SK-N-SH (cell line): ENCODE data around the gene CHAC2.

Source experiments
- FOSL2 ChIP-seq: IDR thresholded peaks from 2 replicates; pipeline ENCODE4 v1.4.0; 2012; ENCODE audit warnings: low read depth, mild to moderate bottlenecking, moderate library complexity, borderline replicate concordance
- FOXJ3 ChIP-seq: sonication (generic); formaldehyde crosslinking; IDR thresholded peaks from 2 replicates; pipeline ENCODE4 v1.5.1; 2020; ENCODE audit warnings: mild to moderate bottlenecking, missing genetic modification reagents
- TAF1 ChIP-seq: IDR thresholded peaks from 2 replicates; pipeline ENCODE4 v1.6.1; 2012; ENCODE audit warnings: low read depth, mild to moderate bottlenecking, low read length, moderate library complexity, borderline replicate concordance
- YY1 ChIP-seq: IDR thresholded peaks from 2 replicates; pipeline ENCODE4 v1.4.0; 2012; ENCODE audit warnings: low read depth, mild to moderate bottlenecking

- no peak for TF ChIP-seq TAF1
- no peak for TF ChIP-seq FOSL2
- no peak for TF ChIP-seq FOXJ3
- no peak for TF ChIP-seq YY1
Observed at GRCh38 chr2:53802617-53803151, 35.1 kb downstream of the CHAC2 start.
